Middle frontal gyrus (tissue), 1 donor: ENCODE results near the gene GPC5.

ENCODE experiments used
- DNase-seq: peaks from one replicate; pipeline ENCODE4 v3.0.0-alpha.2; 2015; ENCODE audit warnings: low spot score; ENCODE audit errors: extremely low spot score

GPC5 gene

GRCh38 chr13:92345627-92346026 lies 947.2 kb downstream of the GPC5 start:
- DNase-seq, result no peak

GRCh38 chr13:92346046-92346445 lies 947.6 kb downstream of the GPC5 start:
- no peak for DNase-seq

- no peak for DNase-seq
These were observed 956.2 kb downstream of the GPC5 start for GRCh38 chr13:92354583-92354982.

- DNase-seq, result no peak
These were observed 956.8 kb downstream of the GPC5 start for GRCh38 chr13:92355213-92355612.

GRCh38 chr13:92362717-92363116 lies 964.3 kb downstream of the GPC5 start:
- DNase-seq, result no peak

- no peak for DNase-seq
These were observed 967.5 kb downstream of the GPC5 start for GRCh38 chr13:92365904-92366303.

- no peak for DNase-seq
These were observed 979.0 kb downstream of the GPC5 start for GRCh38 chr13:92377396-92377795.

- no peak for DNase-seq
These were observed 981.0 kb downstream of the GPC5 start for GRCh38 chr13:92379371-92379770.

GRCh38 chr13:92384410-92384809 lies 986.0 kb downstream of the GPC5 start:
- DNase-seq, result no peak

GRCh38 chr13:92387245-92387644 lies 988.8 kb downstream of the GPC5 start:
- no peak for DNase-seq

- no peak for DNase-seq
These were observed 991.8 kb downstream of the GPC5 start for GRCh38 chr13:92390217-92390616.

- DNase-seq, result no peak
These were observed 1005.2 kb downstream of the GPC5 start for GRCh38 chr13:92403606-92404005.

GRCh38 chr13:92407858-92408257 lies 1009.4 kb downstream of the GPC5 start:
- DNase-seq, result no peak

- no peak for DNase-seq
These were observed 1014.1 kb downstream of the GPC5 start for GRCh38 chr13:92412481-92412880.

- no peak for DNase-seq
These were observed 1014.6 kb downstream of the GPC5 start for GRCh38 chr13:92412996-92413395.

- no peak for DNase-seq
These were observed 1015.0 kb downstream of the GPC5 start for GRCh38 chr13:92413452-92413851.

- no peak for DNase-seq
These were observed 1016.4 kb downstream of the GPC5 start for GRCh38 chr13:92414851-92415250.

GRCh38 chr13:92415781-92416180 lies 1017.4 kb downstream of the GPC5 start:
- no peak for DNase-seq

- DNase-seq, result no peak
These were observed 1020.5 kb downstream of the GPC5 start for GRCh38 chr13:92418818-92419412.

GRCh38 chr13:92429231-92429630 lies 1030.8 kb downstream of the GPC5 start:
- no peak for DNase-seq

GRCh38 chr13:92433386-92433785 lies 1035.0 kb downstream of the GPC5 start:
- no peak for DNase-seq

- no peak for DNase-seq
These were observed 1035.5 kb downstream of the GPC5 start for GRCh38 chr13:92433963-92434362.

- DNase-seq, result no peak
These were observed 1038.5 kb downstream of the GPC5 start for GRCh38 chr13:92436924-92437323.

GRCh38 chr13:92444244-92444643 lies 1045.8 kb downstream of the GPC5 start:
- no peak for DNase-seq
